ENCODE measurements around the gene PCLO.

Gene PCLO

DNA sequence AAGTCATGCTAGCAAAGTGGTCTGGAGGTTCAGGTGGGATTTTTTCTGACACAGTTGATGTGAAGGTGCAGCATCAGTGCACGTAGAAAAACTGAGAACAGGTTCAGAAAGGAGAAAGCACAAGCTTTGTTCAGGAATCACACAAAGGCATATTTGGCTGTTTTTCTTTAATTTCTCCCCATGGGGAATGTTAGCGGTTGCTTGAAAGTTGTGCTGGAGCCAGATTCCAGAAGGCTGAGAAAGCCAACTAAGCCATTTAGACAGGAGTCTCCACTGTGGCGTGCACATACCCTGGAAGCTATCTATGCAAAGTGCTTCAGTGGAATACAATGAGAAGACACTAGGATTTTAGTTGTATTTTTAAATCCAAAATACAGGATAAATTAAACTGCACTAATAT lies 201.4 kb downstream of the PCLO start:
- Histone ChIP-seq H3K27ac (ENCODE audit: low read depth, low read length) (no peak overlapping the region), H3K79me2 (ENCODE audit: control insufficient read depth, insufficient read depth, low read length) (no peaks in the 10 kb centered on the region), H2BK15ac (replicated peaks; ENCODE audit: low read depth) (no peak overlapping the region), H3K4me1 (ENCODE audit: control insufficient read depth, low read depth, low read length) (no peaks in the 10 kb centered on the region), H3K4me2 (ENCODE audit: low read length) (no peak overlapping the region), H4K5ac (ENCODE audit: low read length) (no peak overlapping the region), H3K56ac (ENCODE audit: low read length) (no peak overlapping the region), H3K4ac (ENCODE audit: low read depth, low read length) (no peak overlapping the region), H3K18ac (ENCODE audit: low read length) (no peak overlapping the region), H3K36me3 (ENCODE audit: control insufficient read depth, insufficient read depth, low read length) (no peaks in the 10 kb centered on the region), H3K27me3 (ENCODE audit: insufficient read depth, low read length, poor library complexity) (no peaks in the 10 kb centered on the region), H3K9ac (ENCODE audit: low read length) (no peak overlapping the region), H3K79me1 (ENCODE audit: low read length) (no peaks in the 10 kb centered on the region), H2BK5ac (ENCODE audit: low read length) (no peak overlapping the region), H3K23ac (ENCODE audit: low read length) (no peak overlapping the region), H2AK5ac (ENCODE audit: low read length) (no peak overlapping the region), H3K4me3 (ENCODE audit: low read length) (no peak overlapping the region), H2BK120ac (ENCODE audit: low read depth, low read length) (no peak overlapping the region), H4K8ac (ENCODE audit: low read depth, low read length) (no peak overlapping the region)
- no CpG with 5 or more reads among the region's 3 CpGs for WGBS (ENCODE audit: extremely low coverage, insufficient coverage, low lambda C conversion rate)
- DNase-seq = no peak

DNA sequence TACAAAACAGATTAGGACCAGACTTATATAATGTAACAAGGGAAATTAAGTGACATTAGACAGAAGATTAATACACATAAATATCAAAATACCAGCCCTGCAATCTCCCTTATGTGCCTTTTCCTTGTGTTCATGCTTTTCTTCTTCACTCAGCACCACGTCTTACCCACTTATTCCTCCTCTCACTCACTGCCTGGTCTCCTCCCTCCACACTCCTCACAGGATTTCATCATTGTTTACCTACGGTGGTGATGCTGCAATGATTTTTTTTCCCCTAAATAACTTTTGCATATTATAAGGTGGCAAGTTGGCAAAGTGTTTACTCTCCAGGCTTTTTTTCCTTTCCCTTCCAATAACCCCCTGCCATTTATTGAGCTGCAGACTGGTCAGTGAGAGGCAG lies 203.2 kb downstream of the PCLO start:
- Histone ChIP-seq H4K5ac (ENCODE audit: low read length) (no peak overlapping the region), H3K79me2 (ENCODE audit: control insufficient read depth, insufficient read depth, low read length) (no peaks in the 10 kb centered on the region), H3K4ac (ENCODE audit: low read depth, low read length) (no peak overlapping the region), H3K4me3 (ENCODE audit: low read length) (no peak overlapping the region), H4K8ac (ENCODE audit: low read depth, low read length) (no peak overlapping the region), H3K23ac (ENCODE audit: low read length) (no peak overlapping the region), H2BK15ac (replicated peaks; ENCODE audit: low read depth) (no peak overlapping the region), H2BK5ac (ENCODE audit: low read length) (no peak overlapping the region), H2AK5ac (ENCODE audit: low read length) (no peak overlapping the region), H3K36me3 (ENCODE audit: control insufficient read depth, insufficient read depth, low read length) (no peaks in the 10 kb centered on the region), H3K4me1 (ENCODE audit: control insufficient read depth, low read depth, low read length) (no peaks in the 10 kb centered on the region), H3K79me1 (ENCODE audit: low read length) (no peaks in the 10 kb centered on the region), H3K18ac (ENCODE audit: low read length) (no peak overlapping the region), H3K27me3 (ENCODE audit: insufficient read depth, low read length, poor library complexity) (no peaks in the 10 kb centered on the region), H3K4me2 (ENCODE audit: low read length) (no peak overlapping the region), H3K56ac (ENCODE audit: low read length) (no peak overlapping the region), H2BK120ac (ENCODE audit: low read depth, low read length) (no peak overlapping the region), H3K27ac (ENCODE audit: low read depth, low read length) (no peak overlapping the region), H3K9ac (ENCODE audit: low read length) (no peak overlapping the region)
- DNase-seq = no peak
- WGBS (ENCODE audit: extremely low coverage, insufficient coverage, low lambda C conversion rate) = no CpG with 5 or more reads among the region's 2 CpGs

DNA sequence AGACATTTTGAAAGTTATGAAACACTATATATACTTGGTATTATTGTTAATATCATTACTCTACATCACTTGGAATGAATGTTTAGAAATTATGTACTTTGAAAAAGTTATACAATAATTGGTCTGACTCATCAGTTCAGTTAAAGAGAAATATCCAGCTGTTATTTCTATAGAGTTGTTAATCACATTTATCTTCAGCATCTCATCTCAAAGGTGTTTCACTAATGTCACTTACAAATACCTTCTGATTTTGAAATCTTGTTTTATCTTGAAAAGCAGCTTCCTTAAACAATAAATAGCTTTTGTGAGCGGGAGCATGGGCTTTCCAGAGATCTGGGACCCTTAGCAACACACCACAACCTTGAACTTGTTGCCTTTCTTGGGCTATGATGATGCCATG lies 205.2 kb downstream of the PCLO start:
- Histone ChIP-seq H3K79me2 (ENCODE audit: control insufficient read depth, insufficient read depth, low read length) (no peaks in the 10 kb centered on the region), H3K4ac (ENCODE audit: low read depth, low read length) (no peak overlapping the region), H3K4me3 (ENCODE audit: low read length) (no peak overlapping the region), H3K18ac (ENCODE audit: low read length) (no peak overlapping the region), H4K5ac (ENCODE audit: low read length) (no peak overlapping the region), H3K27ac (ENCODE audit: low read depth, low read length) (no peak overlapping the region), H3K4me2 (ENCODE audit: low read length) (no peak overlapping the region), H3K56ac (ENCODE audit: low read length) (no peak overlapping the region), H3K27me3 (ENCODE audit: insufficient read depth, low read length, poor library complexity) (no peaks in the 10 kb centered on the region), H3K79me1 (ENCODE audit: low read length) (no peaks in the 10 kb centered on the region), H2BK5ac (ENCODE audit: low read length) (no peak overlapping the region), H3K9ac (ENCODE audit: low read length) (no peak overlapping the region), H3K36me3 (ENCODE audit: control insufficient read depth, insufficient read depth, low read length) (no peaks in the 10 kb centered on the region), H2BK120ac (ENCODE audit: low read depth, low read length) (no peak overlapping the region), H2AK5ac (ENCODE audit: low read length) (no peak overlapping the region), H3K23ac (ENCODE audit: low read length) (no peak overlapping the region), H2BK15ac (replicated peaks; ENCODE audit: low read depth) (no peak overlapping the region), H3K4me1 (ENCODE audit: control insufficient read depth, low read depth, low read length) (no peaks in the 10 kb centered on the region), H4K8ac (ENCODE audit: low read depth, low read length) (no peak overlapping the region)
- DNase-seq = no peak
- no CpG with 5 or more reads among the region's 1 CpG for WGBS (ENCODE audit: extremely low coverage, insufficient coverage, low lambda C conversion rate)

DNA sequence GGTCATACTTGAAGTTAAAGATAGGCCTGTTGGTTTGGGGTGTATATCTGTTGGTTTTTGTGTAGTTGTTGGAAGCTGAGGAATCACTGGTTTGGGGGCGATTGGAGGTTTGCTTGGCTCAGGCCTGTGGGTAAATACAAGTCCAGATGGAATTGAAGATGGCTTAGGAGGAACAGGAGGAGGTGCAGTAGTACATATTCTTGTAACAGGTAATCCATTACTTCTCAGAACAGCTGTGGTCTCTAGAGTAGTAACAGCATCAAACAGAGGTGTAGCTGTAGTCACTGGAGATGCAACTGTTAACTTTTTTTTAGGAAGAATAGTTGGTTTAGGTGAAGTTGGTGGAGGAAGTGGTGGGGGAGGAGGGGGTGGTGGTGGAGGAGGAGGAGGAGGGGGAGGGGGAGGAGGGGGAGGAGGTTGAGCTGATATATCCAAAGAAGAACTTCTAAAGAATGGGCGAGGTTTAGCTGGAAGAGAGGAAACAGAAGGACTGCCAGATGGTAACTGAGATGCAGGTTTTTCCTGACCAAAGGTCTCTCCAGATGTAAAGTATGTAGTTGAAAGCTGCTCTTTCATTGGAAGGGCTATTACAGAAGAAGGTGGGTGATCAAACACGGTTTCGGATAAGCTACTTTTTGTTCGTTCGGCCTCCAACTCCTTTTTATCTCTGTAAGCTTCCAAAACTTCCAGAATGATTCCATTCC lies 209.2 kb downstream of the PCLO start:
- no peak overlapping the region for H4K5ac ChIP-seq (ENCODE audit: low read length)
- H3K79me1 ChIP-seq (ENCODE audit: low read length) = no peaks in the 10 kb centered on the region
- no peak overlapping the region for H2BK5ac ChIP-seq (ENCODE audit: low read length)
- H3K4ac ChIP-seq (ENCODE audit: low read depth, low read length) = no peak overlapping the region
- H2BK15ac ChIP-seq (replicated peaks; ENCODE audit: low read depth) = no peak overlapping the region
- H3K36me3 ChIP-seq (ENCODE audit: control insufficient read depth, insufficient read depth, low read length) = no peaks in the 10 kb centered on the region
- H2BK120ac ChIP-seq (ENCODE audit: low read depth, low read length) = no peak overlapping the region
- H3K56ac ChIP-seq (ENCODE audit: low read length) = no peak overlapping the region
- no peak overlapping the region for H3K4me3 ChIP-seq (ENCODE audit: low read length)
- H4K8ac ChIP-seq (ENCODE audit: low read depth, low read length) = no peak overlapping the region
- no peaks in the 10 kb centered on the region for H3K79me2 ChIP-seq (ENCODE audit: control insufficient read depth, insufficient read depth, low read length)
- H3K27ac ChIP-seq (ENCODE audit: low read depth, low read length) = no peak overlapping the region
- no peak overlapping the region for H2AK5ac ChIP-seq (ENCODE audit: low read length)
- no peak overlapping the region for H3K18ac ChIP-seq (ENCODE audit: low read length)
- no peaks in the 10 kb centered on the region for H3K27me3 ChIP-seq (ENCODE audit: insufficient read depth, low read length, poor library complexity)
- no peak overlapping the region for H3K9ac ChIP-seq (ENCODE audit: low read length)
- no peak overlapping the region for H3K4me2 ChIP-seq (ENCODE audit: low read length)
- WGBS (ENCODE audit: extremely low coverage, insufficient coverage, low lambda C conversion rate) = no CpG with 5 or more reads among the region's 6 CpGs
- no peak overlapping the region for H3K23ac ChIP-seq (ENCODE audit: low read length)
- no peak for DNase-seq
- no peaks in the 10 kb centered on the region for H3K4me1 ChIP-seq (ENCODE audit: control insufficient read depth, low read depth, low read length)

DNA sequence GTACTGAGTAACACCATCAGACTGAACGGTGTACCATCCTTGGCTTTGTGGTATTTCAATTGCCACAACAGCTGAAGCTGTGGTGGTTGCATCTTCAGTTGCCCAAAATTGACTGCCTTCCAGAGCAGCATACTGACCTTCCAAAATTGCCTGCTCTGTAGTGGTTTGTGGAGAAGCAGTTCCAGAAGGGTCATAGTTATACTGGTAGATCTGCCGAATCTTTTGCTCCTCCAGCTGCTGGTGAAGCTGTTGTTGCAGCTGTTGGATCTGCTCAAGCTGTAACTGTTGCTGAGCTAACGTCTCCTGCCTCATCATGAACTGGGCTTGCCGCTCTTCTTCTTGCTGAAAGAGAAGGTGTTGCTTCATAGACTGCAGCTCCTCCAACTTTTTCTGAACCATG lies 212.2 kb downstream of the PCLO start:
- no peak overlapping the region for H3K56ac ChIP-seq (ENCODE audit: low read length)
- H3K27me3 ChIP-seq (ENCODE audit: insufficient read depth, low read length, poor library complexity) = no peaks in the 10 kb centered on the region
- no peak overlapping the region for H3K9ac ChIP-seq (ENCODE audit: low read length)
- H3K4ac ChIP-seq (ENCODE audit: low read depth, low read length) = no peak overlapping the region
- no peaks in the 10 kb centered on the region for H3K79me1 ChIP-seq (ENCODE audit: low read length)
- no peaks in the 10 kb centered on the region for H3K79me2 ChIP-seq (ENCODE audit: control insufficient read depth, insufficient read depth, low read length)
- H2BK15ac ChIP-seq (replicated peaks; ENCODE audit: low read depth) = no peak overlapping the region
- no peak overlapping the region for H3K4me3 ChIP-seq (ENCODE audit: low read length)
- no peak overlapping the region for H2BK5ac ChIP-seq (ENCODE audit: low read length)
- no peak overlapping the region for H3K18ac ChIP-seq (ENCODE audit: low read length)
- WGBS (ENCODE audit: extremely low coverage, insufficient coverage, low lambda C conversion rate) = no CpG with 5 or more reads among the region's 4 CpGs
- no peaks in the 10 kb centered on the region for H3K36me3 ChIP-seq (ENCODE audit: control insufficient read depth, insufficient read depth, low read length)
- no peak overlapping the region for H2BK120ac ChIP-seq (ENCODE audit: low read depth, low read length)
- no peak overlapping the region for H3K23ac ChIP-seq (ENCODE audit: low read length)
- no peak overlapping the region for H3K4me2 ChIP-seq (ENCODE audit: low read length)
- H4K8ac ChIP-seq (ENCODE audit: low read depth, low read length) = no peak overlapping the region
- no peak overlapping the region for H3K27ac ChIP-seq (ENCODE audit: low read depth, low read length)
- no peak overlapping the region for H2AK5ac ChIP-seq (ENCODE audit: low read length)
- no peak for DNase-seq
- no peaks in the 10 kb centered on the region for H3K4me1 ChIP-seq (ENCODE audit: control insufficient read depth, low read depth, low read length)
- H4K5ac ChIP-seq (ENCODE audit: low read length) = no peak overlapping the region

DNA sequence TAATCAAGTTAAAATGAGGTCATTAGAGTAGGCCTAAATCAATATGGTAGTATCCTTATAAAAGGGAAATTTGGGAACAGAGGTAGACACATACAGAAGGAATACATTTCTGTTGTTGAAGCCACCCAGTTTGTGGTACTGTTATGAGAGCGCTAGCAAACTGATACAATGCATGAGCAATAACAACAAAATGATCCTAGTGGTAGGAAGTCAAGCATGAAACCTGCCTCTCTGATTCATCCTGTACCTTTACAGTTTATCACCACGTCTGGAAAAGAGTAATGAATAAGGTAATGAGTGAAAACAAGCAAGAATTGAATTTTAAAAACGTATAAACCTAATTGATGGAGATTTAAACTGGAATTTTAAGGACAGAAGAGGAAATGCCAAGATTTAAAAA lies 217.2 kb downstream of the PCLO start:
- no CpG with 5 or more reads among the region's 3 CpGs for WGBS (ENCODE audit: extremely low coverage, insufficient coverage, low lambda C conversion rate)
- Histone ChIP-seq H3K27ac (ENCODE audit: low read depth, low read length) (no peak overlapping the region), H4K5ac (ENCODE audit: low read length) (no peak overlapping the region), H2BK120ac (ENCODE audit: low read depth, low read length) (no peak overlapping the region), H3K79me1 (ENCODE audit: low read length) (no peaks in the 10 kb centered on the region), H2AK5ac (ENCODE audit: low read length) (no peak overlapping the region), H3K27me3 (ENCODE audit: insufficient read depth, low read length, poor library complexity) (no peaks in the 10 kb centered on the region), H3K4me1 (ENCODE audit: control insufficient read depth, low read depth, low read length) (no peaks in the 10 kb centered on the region), H3K9ac (ENCODE audit: low read length) (no peak overlapping the region), H3K18ac (ENCODE audit: low read length) (no peak overlapping the region), H2BK5ac (ENCODE audit: low read length) (no peak overlapping the region), H3K4ac (ENCODE audit: low read depth, low read length) (no peak overlapping the region), H4K8ac (ENCODE audit: low read depth, low read length) (no peak overlapping the region), H3K23ac (ENCODE audit: low read length) (no peak overlapping the region), H3K79me2 (ENCODE audit: control insufficient read depth, insufficient read depth, low read length) (no peaks in the 10 kb centered on the region), H2BK15ac (replicated peaks; ENCODE audit: low read depth) (no peak overlapping the region), H3K4me2 (ENCODE audit: low read length) (no peak overlapping the region), H3K4me3 (ENCODE audit: low read length) (no peak overlapping the region), H3K56ac (ENCODE audit: low read length) (no peak overlapping the region), H3K36me3 (ENCODE audit: control insufficient read depth, insufficient read depth, low read length) (no peaks in the 10 kb centered on the region)
- DNase-seq = no peak

Measured in mesendoderm (in vitro differentiated cells).